Ectodermal cell (in vitro differentiated cells): Measurements from ENCODE around the gene COL18A1.
A peak's percentile ranks its signal among the peaks of the same experiment; 100 is the strongest.

Experiments used
- H3K27ac ChIP-seq: 2 replicates; pipeline ENCODE4 v1.7.0; 2013; ENCODE audit warnings: mild to moderate bottlenecking, low read depth, low read length; ENCODE audit not compliant: insufficient read depth, poor library complexity, severe bottlenecking
- H3K27me3 ChIP-seq: 2 replicates; pipeline ENCODE4 v1.7.0; 2013; ENCODE audit warnings: mild to moderate bottlenecking, low read length; ENCODE audit not compliant: insufficient read depth, control insufficient read depth, poor library complexity, severe bottlenecking
- H3K36me3 ChIP-seq: one replicate; pipeline ENCODE4 v1.7.0; 2013; ENCODE audit warnings: low read length; ENCODE audit not compliant: control insufficient read depth, insufficient read depth
- H3K4me1 ChIP-seq: one replicate; pipeline ENCODE4 v1.7.0; 2013; ENCODE audit warnings: low read length; ENCODE audit not compliant: control insufficient read depth, insufficient read depth
- H3K4me3 ChIP-seq: 2 replicates; pipeline ENCODE4 v1.7.0; 2013; ENCODE audit warnings: low read depth, low read length, control low read depth; ENCODE audit not compliant: insufficient read depth
- H3K9me3 ChIP-seq: 2 replicates; pipeline ENCODE4 v1.7.0; 2013; ENCODE audit warnings: mild to moderate bottlenecking, low read length, moderate library complexity; ENCODE audit not compliant: control insufficient read depth
- WGBS, 2 experiments: methylation state at CpG; one replicate each; pipeline ENCODE4 v1.1.7; 2013; ENCODE audit warnings: missing lambda C conversion rate in 2 of 2; 5-methylcytosine and 5-hydroxymethylcytosine counted together

COL18A1 gene

DNA sequence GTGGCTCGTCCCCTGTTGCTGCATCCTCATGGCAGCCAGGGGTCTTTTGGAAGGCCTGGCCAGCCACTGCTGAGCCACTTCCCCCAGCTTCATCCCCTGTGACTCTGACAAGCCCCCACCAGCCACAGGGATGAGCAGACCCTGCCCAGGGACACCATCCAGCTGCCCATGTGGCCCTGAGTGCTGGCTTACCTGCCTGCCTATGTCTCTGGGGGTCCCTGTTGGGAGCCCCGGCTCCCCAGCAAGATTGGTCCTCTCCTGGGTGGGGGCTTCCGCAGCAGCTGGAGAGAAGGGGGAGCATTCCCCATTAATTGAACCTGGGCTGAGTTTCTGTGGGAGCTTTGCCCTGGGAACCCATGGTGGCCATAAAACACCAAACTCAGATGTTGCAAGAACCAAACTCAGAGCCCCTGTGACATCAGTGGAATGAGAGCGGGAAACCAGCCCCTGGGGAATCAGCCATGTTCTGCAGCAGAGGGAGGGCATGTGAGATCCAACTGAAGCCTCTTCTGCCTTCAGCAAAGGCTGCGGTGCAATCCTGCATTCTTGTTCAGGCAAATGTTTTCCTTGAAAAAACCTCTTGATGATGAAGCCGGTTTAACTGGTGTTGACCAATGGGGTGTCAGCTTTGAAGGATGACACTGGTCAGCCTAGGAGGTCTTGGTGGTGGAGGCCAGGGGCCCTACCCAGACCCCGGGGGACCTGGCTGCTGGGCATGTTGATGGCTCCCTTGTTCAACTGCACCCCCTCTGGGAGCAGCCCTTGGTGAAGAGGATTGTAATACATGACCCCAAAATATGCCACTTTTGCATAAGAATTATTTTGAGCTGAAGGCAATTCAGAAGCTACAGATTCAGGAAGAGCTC is 28.3 kb upstream of the COL18A1 start:
- Histone ChIP-seq H3K4me3 (no peak overlapping the region), H3K27ac (no peak overlapping the region), H3K4me1 (peaks cover 12% of the 10 kb centered on the region), H3K9me3 (no peaks in the 10 kb centered on the region), H3K27me3 (peaks cover 15% of the 10 kb centered on the region), H3K36me3 (no peaks in the 10 kb centered on the region)
- WGBS, 2 experiments = 94 to 95% methylated on average over 7 of the region's 7 CpGs

DNA sequence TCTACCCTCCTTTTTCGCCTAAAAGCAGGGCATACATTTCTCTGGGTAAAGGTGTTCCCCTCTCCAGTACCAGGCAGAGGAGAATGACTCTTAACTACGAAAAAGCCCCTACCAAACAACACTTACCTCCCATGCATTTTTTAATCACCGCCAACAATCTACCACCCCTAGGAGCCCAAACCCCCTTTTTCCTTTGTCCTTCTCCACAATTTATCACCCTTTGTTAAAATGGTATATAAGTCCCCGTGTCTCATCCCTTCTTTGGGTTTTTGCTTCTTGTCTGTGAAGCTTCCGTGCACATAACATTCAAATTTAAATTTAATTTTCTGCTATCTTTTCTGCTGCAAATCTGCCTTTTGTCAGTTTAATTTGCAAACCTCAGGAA is 27.6 kb upstream of the COL18A1 start:
- Histone ChIP-seq H3K27ac (no peak overlapping the region), H3K36me3 (no peaks in the 10 kb centered on the region), H3K4me1 (peaks cover 12% of the 10 kb centered on the region), H3K9me3 (no peaks in the 10 kb centered on the region), H3K4me3 (no peak overlapping the region), H3K27me3 (peaks cover 15% of the 10 kb centered on the region)
- 62 to 67% methylated on average over 5 of the region's 5 CpGs for WGBS, 2 experiments

DNA sequence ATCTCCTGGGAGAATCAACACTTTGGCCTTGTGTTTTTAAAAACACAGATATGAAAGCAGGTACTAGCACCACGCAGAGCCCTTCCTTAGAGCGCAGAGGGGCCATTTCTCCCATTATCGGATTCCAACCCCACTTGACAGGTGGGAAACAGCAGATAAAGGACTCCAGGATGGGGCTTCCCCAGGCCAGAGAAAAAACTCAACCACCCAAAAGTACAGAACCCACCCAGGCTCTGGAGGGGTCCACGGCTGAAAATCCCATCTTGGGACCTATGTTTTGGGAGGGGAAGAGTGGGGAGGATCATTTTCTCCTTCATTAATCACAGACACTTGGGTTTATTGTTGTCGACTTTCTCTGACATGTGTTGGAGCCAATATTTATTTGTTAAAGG is 27.1 kb upstream of the COL18A1 start:
- no peaks in the 10 kb centered on the region for H3K9me3 ChIP-seq
- peaks cover 12% of the 10 kb centered on the region for H3K4me1 ChIP-seq
- H3K36me3 ChIP-seq = no peaks in the 10 kb centered on the region
- H3K27me3 ChIP-seq = peaks cover 15% of the 10 kb centered on the region
- H3K27ac ChIP-seq = peak overlapping the region; percentile 80
- WGBS, 2 experiments = 53 to 75% methylated on average over 3 to 5 of the region's 5 CpGs
- no peak overlapping the region for H3K4me3 ChIP-seq

DNA sequence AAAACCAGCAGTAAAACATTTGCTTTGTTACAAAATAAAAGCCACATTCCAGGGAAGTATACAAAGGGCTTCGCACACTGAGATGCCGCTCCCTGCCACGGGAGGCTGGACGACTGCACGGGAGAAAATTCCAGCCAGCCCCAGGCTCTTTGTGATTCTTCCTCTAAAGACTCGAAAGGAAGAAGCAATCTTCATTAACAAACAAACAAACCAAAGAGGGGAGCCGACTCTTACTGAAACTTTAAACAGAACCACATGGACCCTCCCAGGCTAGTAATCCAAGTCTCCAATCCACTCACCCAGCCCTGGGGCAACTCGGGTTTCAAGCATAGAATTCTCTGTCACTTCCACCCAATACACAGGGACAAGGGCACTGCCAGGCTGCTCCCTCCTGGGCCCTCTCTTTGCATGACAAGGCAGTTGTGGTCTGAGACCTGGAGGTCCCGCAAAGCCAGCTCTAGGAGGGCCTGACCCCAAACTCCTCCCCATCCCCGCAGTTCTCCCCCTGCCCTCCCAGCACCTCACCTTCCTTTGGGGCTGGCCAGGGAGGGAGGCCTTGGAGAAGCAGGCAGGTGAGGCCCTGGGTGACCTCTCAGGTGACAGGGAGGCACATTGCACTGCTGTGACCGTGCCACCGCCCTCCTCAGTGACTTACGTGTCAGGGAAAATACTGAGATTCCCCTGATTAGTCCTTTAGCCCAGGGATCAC is 26.6 kb upstream of the COL18A1 start:
- H3K27me3 ChIP-seq = peaks cover 15% of the 10 kb centered on the region
- peaks cover 12% of the 10 kb centered on the region for H3K4me1 ChIP-seq
- H3K4me3 ChIP-seq = no peak overlapping the region
- no peaks in the 10 kb centered on the region for H3K36me3 ChIP-seq
- no peaks in the 10 kb centered on the region for H3K9me3 ChIP-seq
- peak overlapping the region; percentile 80 for H3K27ac ChIP-seq
- WGBS, 2 experiments = 9 to 10% methylated on average over 13 of the region's 13 CpGs

DNA sequence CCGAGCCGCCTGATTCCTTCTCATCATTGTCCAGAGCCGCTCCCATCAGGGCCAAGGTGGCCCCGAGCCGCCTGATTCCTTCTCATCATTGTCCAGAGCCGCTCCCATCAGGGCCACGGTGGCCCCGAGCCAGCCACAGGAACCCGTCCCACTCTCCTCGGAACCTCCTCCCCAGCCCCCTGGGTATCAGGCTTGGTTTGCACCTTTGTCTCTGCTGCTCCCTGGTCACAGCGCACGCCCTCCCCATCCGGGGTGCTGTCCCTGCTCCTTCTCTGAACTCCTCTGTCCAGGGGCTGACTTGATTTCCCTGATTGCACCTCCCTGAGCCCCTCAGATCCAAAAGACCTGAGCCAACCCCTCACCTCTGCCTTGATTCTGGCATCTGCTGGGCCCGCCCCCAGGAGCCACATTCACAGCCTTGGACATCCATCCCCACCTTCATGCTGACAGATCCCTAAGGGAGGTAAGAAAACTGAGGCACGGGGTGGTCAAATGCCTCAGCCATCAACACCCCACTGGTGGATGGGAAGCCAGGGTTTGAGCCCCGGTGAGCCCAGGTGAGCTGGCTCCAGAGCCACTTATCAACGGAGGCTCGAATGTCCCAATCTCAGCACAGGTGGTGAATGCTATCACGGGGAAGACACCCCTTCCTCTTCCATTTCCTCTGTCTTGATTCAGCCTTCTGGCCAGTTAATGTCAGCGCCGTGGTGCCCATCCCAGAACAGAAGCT is 25.6 kb upstream of the COL18A1 start:
- 90 to 91% methylated on average over 19 of the region's 21 CpGs for WGBS, 2 experiments

DNA sequence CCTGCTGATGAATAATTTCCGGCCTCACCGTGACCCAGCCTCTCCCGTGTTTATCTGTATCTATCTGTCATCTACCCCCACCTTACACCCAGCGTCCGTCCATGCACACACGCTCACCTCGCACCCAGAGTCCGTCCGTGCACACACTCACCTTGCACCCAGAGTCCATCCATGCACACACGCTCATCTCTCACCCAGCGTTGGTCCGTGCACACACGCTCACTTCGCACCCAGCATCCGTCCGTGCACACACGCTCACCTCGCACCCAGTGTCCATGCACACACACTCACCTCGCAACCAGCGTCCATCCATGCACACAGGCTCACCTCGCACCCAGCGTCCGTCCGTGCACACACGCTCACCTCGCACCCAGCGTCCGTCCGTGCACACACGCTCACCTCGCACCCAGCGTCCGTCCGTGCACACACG is 25.0 kb upstream of the COL18A1 start:
- peaks cover 12% of the 10 kb centered on the region for H3K4me1 ChIP-seq
- 91 to 94% methylated on average over 26 to 27 of the region's 35 CpGs for whole genome bisulfite sequencing, 2 experiments
- H3K36me3 ChIP-seq = no peaks in the 10 kb centered on the region
- peaks cover 15% of the 10 kb centered on the region for H3K27me3 ChIP-seq
- H3K27ac ChIP-seq = no peak overlapping the region
- H3K4me3 ChIP-seq = no peak overlapping the region
- H3K9me3 ChIP-seq = no peaks in the 10 kb centered on the region

More for the DNA sequence above, 25.6 kb upstream of the COL18A1 start:
- H3K27ac ChIP-seq = no peak overlapping the region
- peaks cover 12% of the 10 kb centered on the region for H3K4me1 ChIP-seq
- H3K27me3 ChIP-seq = peaks cover 15% of the 10 kb centered on the region
- H3K9me3 ChIP-seq = no peaks in the 10 kb centered on the region
- no peak overlapping the region for H3K4me3 ChIP-seq
- H3K36me3 ChIP-seq = no peaks in the 10 kb centered on the region

DNA sequence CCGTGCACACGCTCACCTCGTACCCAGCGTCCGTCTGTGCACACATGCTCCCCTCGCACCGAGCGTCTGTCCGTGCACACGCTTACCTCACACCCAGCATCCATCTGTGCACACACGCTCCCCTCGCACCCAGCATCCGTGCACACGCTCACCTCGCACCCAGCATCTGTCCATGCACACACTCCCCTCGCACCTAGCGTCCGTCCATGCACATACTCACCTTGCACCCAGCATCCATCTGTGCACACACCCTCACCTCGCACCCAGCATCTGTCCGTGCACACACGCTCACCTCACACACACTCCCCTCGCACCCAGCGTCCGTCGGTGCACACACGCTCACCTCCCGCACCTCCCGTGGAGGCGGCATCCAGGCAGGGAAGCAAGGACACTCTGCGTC is 24.4 kb upstream of the COL18A1 start:
- Histone ChIP-seq H3K36me3 (no peaks in the 10 kb centered on the region), H3K4me1 (peaks cover 12% of the 10 kb centered on the region), H3K27me3 (peaks cover 15% of the 10 kb centered on the region), H3K9me3 (no peaks in the 10 kb centered on the region), H3K27ac (no peak overlapping the region), H3K4me3 (no peak overlapping the region)
- 94 to 95% methylated on average over 30 of the region's 30 CpGs for WGBS, 2 experiments

DNA sequence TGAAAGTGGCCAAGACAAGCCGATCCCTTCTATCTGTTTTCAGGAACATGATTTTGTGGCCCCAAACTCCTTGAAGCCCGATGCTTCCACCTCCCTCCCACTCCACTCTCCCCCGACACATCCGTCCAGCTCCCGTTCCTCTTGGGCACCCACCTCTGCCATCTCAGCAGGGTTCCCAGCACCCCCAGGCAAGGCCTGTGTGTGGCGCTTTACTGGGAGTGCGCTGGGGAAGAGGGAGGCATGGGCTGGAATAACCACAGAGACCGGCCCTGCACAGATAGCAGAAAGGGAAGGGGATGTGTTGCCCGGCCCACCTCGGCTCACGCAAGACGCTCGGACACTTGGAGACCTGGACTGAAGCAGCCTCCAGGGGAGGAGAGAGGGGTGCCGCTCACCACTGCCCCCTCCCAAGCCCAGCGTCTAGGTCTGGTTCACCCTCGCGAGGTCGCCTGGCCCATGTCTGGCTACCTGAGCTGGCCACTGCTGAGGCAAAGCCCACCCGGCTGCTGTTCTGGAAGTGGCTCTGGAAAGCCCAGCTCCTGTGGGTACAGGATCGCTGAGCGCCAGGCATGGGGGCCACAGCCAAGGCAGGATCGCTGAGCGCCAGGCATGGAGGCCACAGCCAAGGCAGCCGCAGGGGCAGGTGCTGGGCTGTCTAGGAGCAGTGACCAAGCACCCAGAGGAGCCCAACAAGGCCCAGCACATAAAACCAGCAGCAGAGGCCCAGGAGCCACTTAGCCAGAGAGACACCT is 23.8 kb upstream of the COL18A1 start:
- Histone ChIP-seq H3K4me1 (peaks cover 12% of the 10 kb centered on the region), H3K36me3 (no peaks in the 10 kb centered on the region), H3K4me3 (no peak overlapping the region), H3K27ac (no peak overlapping the region), H3K9me3 (no peaks in the 10 kb centered on the region), H3K27me3 (peaks cover 15% of the 10 kb centered on the region)
- WGBS, 2 experiments = 94% methylated on average over 24 of the region's 24 CpGs

DNA sequence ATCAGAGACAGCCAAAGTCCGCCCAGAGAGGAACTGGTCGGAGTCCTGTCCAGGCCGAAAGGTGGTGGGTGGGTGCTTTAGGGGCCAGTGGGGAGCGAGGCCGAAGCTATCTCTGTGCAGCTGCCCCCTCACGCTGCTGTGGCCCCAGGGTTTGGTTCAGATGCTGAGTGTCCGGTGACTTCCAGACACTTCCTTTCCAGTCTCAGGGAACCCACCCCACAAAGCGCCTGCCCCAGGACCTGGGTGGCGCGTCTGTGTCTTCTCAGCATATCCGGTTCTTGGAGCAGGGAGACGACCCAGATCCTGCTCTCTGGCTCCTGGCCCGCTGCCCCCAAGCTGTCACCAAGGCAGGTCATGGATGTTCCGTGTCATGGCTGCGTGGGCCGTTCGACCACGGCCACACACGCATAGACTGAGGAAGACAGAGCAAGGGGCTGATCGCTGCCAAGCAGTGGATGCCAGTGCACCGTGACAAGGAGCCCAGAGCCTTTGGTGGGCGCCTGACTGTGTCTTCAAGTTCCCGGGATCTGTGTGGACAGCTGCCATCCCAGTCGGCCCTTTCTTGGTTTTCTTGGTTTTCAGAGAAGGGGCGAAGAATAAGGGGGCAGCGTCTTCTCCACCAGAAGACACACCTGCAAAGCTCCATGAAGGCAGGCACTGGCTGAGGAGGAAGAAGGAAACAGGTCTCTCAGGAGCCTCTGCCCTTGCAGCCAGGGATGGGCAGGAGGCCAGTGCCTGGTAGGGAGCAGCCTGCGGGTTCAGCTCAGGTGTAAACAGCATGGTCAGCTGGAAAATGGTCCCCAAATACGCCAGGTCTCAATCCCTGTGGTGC is 22.9 kb upstream of the COL18A1 start:
- 93 to 95% methylated on average over 28 of the region's 28 CpGs for WGBS, 2 experiments
- Histone ChIP-seq H3K27ac (no peak overlapping the region), H3K36me3 (no peaks in the 10 kb centered on the region), H3K27me3 (peaks cover 16% of the 10 kb centered on the region), H3K9me3 (no peaks in the 10 kb centered on the region), H3K4me1 (peaks cover 12% of the 10 kb centered on the region), H3K4me3 (no peak overlapping the region)
